NCI-H2107 treated with DMSO at 0.1 percent for 48 hours (cell line): ENCODE measurements around the gene CTSL.

Experiments
- DNase-seq: peaks from one replicate; lab custom pipeline; 2025; ENCODE audit not compliant: unreplicated experiment; lab: John Stamatoyannopoulos, UW

CTSL gene

DNA sequence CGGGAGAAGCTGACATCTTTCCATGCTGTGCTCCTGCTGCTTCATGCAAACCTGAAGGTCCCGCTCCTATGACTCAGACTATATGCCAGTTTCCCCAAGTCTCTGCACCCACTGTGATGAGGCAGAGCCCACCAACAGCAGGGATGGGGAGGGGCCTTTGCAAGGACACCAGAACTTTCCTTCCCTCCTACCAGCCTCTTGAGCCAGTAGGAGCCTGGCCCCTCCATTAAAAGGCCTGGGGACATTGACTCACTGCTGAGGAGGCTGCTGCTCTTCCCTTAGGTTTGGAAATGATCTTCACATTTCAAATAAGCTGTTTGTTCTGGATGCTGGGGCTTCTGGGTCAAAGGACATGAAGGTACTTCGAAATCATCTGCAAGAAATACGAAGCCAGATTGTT, 26.1 kb upstream of the CTSL start:
- DNase-seq = no peak

DNA sequence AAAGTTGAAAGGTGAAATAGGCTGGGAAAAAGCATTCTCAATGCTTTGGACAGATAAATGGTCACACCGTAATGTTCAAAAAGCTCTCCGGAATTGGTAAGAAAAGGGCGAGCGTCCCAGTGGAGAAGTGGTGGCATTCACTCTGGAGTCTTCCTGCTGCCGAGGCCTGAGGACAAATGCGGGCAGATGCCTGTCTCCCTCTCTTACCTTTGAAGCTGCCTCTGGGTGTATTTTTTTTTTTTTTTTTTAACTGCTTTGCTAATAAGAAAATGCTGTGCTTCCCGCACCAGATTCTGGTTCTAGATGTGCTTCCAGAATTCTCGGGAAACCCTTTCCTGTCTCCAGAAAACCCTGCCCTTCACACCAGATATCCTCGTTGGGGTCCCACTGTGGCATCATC, 24.4 kb upstream of the CTSL start:
- no peak for DNase-seq

DNA sequence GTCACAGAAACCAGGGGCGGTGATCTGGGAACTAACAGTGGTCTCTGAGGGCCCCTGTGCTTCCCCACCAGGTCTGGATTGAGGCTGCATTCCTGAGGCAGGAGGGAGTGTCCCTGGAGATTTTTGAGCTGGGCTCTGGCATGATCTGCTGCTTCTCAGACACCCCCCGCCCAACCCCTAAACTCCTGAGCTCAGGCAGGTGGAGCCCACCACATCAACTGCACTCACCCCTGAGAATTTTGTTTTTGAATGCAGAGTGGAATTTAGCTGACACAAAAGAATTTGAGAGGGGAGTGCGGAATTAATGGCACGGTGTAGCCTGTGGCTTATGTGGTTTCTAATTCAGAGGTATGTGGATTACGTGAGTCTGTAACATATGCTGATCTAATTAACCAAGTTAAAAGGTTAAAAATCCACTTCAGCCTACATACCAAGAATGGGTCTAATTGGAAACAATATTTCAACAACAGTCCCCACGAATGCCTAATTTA, 23.9 kb upstream of the CTSL start:
- DNase-seq = no peak

DNA sequence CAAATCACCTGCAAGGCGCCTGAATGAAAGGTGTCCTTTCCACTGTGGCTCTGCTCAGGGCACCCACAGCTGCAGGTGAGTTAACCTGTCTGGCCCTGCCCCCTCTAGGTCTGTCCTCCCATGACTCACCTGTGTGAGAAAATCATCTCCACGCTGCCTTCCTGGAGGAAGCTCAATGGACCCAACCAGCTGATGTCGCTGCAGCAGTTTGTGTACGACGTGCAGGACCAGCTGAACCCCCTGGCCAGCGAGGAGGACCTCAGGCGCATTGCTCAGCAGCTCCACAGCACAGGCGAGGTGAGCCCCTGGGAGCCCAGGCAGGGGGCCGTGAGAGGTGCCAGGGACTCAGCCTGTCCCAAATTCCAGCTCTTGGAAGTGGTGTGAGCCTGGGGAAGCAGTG, 23.0 kb upstream of the CTSL start:
- no peak for DNase-seq

DNA sequence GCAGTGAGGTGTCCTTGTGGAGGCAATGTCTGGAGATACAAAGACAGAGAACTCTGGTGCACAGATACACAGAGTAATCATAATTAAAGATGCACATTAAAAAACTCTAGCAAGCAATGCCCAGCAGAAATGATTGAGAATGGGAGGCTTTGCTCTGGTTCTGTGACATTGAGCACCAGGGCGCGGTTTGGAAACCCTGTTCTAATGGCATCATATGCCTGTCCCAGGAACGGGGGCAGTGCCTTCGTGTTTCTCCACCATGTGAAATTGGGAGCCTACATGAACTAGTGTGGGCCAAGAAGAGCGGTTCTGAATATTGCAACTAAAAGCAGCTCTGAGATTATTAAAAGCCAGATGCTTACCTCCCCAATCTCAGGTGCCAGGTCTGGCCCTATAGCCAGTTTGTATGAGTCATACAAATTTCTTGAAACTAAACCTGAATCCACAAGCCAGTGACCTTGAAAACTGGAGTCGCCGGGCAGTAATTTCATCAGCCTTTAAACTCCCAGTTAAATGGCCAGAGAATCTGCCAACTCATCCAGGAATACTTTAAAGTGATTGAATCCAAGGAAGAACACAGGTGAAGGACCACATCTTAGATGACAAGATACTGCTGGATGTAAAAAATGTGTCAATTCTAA, 22.2 kb upstream of the CTSL start:
- no peak for DNase-seq

DNA sequence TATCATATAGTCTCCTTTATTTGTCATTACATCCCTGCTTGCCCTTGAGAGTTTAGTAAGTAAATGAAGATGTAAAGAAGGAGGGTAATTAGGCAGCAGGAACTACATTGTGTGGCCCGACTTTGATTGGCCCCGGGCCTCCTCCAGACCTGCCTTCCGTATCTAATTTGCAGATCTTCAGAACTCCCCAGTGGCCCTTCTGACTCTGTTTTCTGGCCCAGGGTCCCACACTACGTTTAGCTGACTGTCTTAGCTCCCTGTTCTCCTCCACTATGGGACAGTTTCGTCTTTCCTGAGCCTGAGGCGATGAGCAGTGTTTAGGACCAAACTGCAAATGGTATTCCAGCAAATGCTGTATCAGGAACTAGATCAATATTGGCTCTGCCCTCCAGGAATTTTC, 21.6 kb upstream of the CTSL start:
- DNase-seq = no peak

DNA sequence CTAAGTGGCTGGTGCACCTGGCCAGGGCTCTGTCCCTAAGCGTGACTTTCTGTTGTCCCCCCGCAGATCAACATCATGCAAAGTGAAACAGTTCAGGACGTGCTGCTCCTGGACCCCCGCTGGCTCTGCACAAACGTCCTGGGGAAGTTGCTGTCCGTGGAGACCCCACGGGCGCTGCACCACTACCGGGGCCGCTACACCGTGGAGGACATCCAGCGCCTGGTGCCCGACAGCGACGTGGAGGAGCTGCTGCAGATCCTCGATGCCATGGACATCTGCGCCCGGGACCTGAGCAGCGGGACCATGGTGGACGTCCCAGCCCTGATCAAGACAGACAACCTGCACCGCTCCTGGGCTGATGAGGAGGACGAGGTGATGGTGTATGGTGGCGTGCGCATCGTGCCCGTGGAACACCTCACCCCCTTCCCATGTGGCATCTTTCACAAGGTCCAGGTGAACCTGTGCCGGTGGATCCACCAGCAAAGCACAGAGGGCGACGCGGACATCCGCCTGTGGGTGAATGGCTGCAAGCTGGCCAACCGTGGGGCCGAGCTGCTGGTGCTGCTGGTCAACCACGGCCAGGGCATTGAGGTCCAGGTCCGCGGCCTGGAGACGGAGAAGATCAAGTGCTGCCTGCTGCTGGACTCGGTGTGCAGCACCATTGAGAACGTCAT, 19.7 kb upstream of the CTSL start:
- no peak for DNase-seq

DNA sequence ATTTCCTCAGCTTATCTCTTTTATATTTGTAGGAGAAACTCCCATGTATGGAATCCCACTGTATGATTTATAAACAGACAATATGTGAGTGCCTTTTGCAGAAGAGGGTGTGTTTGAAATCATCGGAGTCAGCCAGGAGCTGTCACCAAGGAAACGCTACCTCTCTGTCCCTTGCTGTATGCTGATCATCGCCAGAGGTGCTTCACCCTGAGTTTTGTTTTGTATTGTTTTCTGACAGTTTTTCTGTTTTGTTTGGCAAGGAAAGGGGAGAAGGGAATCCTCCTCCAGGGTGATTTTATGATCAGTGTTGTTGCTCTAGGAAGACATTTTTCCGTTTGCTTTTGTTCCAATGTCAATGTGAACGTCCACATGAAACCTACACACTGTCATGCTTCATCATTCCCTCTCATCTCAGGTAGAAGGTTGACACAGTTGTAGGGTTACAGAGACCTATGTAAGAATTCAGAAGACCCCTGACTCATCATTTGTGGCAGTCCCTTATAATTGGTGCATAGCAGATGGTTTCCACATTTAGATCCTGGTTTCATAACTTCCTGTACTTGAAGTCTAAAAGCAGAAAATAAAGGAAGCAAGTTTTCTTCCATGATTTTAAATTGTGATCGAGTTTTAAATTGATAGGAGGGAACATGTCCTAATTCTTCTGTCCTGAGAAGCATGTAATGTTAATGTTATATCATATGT, 18.0 kb upstream of the CTSL start:
- no peak for DNase-seq

DNA sequence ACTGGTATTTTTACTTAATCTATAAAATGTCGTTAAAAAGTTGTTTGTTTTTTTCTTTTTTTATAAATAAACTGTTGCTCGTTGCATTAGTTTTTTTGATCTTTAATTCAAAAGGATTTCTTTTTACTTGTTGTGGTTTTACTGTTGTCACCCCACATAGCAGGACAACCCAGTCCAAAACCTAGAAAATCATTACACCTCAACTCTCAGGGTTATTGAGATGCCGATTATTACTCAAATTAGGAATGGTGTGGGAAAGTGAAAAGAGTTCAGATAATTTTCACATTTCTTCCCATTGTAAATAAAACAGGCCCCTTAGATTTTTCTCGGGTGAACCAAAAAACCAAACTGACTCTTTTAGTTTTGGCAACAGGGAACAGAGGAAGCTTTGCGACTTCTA, 17.4 kb upstream of the CTSL start:
- no peak for DNase-seq

DNA sequence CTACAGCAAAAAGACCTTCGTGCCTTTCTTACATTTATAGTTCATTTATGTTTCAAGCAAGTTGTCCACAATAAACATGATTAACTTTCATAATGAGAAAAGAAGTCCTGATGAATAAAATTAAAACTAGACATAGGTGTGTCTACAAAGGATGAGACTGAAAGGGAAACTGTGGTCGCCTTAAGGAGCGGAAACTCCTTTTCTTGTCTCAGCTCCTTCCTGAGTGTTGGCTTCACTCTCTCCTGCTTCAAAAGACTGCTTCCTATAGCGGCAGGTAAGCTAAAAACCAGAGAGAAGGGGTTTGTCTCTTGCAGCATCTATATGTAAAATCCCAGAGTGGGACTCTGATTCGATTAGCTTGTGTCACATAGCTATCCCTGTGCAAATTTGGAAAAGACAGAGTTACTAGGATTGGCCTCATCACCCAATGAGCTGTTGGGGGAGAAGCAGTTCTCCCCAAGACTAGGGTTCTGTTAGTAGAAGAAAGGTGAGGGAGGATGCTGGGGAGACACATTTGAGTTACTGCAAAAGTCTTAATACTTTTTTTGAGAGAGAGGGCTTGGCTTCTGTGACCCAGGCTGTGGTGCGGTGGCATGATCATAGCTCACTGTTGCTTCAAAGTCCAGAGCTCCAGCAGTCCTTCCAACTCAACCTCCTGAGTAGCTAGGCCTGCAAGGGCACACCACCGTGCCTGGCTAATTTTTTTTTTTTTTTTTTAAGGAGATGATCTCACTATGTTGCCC, 16.8 kb upstream of the CTSL start:
- DNase-seq = no peak

DNA sequence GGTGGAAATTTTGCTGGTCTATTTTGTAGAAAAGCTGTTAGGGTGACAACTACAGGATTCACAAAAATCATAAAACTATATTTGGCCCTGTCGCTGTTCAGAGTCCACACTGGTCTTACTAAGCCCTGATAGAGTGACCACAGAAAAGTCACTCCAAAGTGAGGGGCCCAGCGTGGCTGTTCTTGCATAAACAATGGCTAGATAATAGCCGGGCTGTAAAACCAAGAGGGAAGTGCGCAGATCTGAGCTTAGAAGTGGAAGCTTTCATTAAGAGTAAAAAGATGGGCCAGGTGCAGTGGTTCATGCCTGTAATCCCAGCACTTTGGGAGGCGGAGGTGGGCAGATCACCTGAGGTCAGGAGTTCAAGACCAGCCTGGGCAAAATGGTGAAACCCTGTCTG, 15.5 kb upstream of the CTSL start:
- no peak for DNase-seq

DNA sequence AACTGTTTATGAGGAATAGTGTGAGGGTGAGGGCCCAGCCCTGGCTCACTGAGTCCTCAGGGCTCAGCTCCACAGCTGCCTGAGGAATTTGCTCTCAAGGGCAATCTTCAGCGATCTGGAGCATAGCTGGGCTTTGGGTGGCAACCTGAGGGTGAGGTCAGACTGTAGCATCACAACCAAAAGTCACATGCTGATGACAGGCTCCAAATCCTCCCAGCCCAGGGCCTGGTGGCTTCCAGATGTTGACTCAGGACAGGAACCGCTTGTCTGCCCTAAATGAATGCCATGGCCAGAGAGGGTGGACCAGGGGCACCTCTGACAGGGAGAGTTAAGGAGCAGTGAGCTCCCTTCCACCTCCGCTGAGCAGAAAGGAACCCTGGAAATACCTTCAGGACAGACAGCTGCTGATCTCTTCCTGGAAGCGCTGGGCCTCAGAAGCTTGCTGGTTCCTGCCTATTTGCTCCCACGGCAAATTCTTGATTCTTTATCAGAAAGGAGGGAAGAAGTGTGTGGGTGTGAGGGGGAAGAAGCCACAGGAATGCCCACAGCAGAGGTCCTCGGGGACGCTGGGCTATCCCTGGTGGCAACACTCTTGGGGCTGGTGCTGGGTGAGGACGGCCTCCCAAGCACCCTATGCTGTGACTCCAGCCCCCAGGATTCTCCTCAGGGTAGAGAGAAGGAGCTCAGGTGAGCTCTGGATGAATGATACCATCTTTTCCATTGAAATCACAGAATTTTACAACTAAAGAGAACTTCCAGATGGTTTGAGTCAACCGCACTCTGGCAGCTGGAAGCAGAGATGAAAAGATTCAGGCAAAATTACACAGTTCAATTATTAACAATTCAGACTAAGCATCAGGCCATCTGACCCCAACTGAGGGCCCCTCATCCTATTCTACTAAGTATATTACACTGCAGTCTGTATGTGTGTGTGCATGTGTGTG, 13.8 kb upstream of the CTSL start:
- DNase-seq = no peak

DNA sequence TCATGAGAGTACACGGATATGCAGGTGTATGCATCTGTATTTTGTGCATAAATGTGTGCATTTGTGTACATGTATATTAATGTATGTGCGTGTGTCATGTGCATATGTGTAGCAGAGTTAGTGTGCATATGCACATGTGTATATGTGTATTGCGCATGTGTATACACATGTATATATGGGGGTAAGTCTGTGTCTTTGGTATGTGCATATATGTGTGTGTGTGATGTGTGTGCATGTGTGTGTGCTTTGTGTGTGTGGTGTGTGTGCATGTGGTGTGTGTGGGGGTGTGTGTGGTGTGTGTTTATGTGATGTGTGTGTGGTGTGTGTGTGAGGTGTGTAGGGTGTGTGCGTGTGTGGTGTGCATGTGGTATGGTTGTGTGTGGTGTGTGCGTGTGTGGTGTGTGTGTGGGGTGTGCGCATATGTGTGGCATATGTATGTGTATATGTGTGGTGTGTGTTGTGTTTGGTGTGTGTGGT, 13.1 kb upstream of the CTSL start:
- no peak for DNase-seq

DNA sequence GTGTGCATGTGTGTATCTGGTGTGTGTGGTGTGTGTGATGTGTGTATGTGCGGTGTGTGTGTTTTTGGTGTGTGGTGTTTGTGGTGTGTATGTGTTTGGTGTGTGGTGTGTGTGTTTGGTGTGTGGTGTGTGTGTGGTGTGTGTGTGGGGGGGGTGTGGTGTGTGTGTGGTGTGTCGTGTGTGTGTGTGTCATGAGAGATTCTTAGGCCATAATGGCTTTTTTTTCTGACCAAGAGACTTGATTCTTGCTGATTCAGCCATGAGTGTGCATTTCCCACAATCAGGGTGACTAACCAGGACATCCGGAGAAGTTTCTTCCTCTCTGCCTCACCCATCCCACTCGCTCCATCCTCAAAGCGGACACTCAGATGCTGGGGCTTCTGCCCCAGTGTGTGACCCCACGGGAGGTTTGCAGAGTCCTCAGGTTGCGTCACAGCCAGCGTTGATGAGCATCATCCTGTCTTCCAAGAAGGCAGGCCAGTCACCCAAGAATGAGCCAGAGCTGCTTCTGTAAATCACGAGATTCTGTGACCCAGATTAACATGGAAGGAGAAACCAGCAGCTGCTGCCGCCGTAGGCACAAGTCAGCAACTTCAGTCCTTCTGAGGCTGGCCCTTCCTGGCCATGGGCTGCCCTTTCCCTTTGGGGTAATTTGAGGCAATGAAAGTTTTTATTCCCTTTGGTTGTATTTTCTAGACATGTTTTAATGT, 12.5 kb upstream of the CTSL start:
- no peak for DNase-seq

DNA sequence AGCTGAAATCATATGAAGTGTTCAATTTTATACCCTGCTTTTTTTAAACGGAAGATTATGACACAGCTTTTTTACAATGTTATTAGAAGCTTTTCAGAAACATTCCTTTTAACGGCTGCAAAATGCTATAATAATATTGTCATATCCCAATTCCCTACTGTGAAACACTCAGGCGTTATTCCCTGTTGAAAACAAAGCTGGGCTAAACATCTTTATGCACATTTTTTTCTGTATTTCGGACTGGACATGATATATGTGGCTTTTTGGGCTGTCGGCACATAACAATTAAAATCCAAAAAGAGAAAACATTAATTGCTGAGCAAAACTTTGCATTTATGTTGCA, 12.0 kb upstream of the CTSL start:
- no peak for DNase-seq

DNA sequence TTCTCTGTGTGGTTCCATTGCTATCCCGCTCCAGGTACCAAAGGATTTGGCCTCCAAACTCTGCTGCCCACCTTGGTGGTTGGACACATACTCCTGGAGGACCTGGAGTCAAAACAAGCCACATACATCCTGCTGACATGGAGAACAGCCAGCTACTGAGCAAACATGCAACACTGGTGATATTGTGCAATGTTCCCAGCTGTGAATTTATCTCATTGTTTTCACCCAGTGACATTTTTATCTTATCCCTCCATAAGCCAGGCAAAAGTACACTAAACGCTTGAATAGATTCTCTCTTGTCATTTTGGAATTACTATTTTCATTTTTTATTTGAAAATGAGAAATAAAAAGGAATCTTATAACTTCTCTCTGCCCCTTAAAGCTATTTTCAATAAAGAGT, 11.1 kb upstream of the CTSL start:
- DNase-seq = no peak

DNA sequence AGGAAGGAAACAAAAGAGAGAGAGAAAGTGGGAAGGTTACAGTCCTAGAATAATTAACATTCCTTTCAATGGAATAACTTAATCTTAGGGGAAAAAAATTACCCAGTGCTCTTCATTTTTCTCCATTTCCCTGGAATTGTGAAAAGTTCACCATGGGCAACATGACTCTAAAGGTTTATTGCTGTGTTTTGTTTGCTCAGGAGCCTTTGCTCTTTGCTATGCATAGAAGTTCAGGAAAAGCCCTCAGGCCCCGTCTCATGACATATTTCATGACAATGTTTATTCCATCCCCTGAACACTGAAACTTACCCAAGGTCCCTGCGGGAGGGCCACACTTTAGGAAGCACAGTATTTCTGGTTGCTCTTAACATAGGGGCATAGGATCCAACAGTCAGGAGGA, 9.8 kb upstream of the CTSL start:
- DNase-seq = no peak

DNA sequence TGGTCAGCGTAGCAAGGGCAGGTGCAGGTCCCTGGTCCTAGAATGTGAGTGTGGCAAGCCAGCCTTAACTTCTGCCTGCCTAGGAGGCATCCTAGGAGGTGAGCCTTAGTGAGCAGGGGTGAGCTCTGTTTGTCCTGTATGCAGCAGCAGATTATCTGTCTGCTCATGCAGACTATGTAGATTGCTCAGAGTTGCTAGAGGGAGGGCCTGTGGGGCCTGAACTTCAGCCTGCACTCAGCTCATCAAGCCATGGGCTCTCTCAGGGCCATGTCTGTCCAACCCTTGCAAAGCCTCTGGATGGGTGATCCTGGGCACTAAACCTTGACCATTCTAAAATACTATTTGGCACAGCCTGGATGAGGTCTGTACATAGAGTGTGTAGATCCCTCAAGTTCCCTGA, 8.5 kb upstream of the CTSL start:
- DNase-seq = no peak

DNA sequence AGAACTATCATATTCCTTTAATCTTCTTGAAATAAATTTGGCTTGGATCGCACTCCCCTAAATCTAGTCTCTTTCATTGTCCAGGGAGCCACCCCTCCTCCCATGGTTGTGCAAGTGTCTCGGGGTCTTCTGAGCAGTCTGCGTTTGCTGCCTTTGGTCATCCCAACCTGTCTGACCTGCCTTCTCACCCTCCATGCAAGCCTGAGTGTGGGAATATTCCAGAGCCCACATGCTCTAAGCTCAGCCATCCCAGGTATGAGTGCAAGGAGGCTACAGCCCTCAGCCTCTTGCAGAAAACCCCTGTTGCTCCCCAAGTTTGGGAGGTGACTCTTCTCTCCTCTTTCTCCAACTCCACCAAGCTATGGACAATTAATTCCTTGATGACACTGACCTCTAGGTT, 7.7 kb upstream of the CTSL start:
- no peak for DNase-seq
